GM23338 (cell line): ENCODE data around the gene NUDT16L1.

Experiments
- EZH2 ChIP-seq: fragments of 200-600 bp; sonication (generic); IDR thresholded peaks from one replicate; pipeline ENCODE4 v1.8.0; 2017; ENCODE audit warnings: antibody characterized with exemption, mild to moderate bottlenecking, low read depth; ENCODE audit not compliant: unreplicated experiment
- TF ChIP-seq, protein P1 (sequence below), 2 experiments: fragments of 200-600 bp in 1 of 2; sonication (generic) in 1 of 2; conservative IDR thresholded peaks; 2 replicates each; pipeline versions ENCODE4 v1.5.1 to v1.6.1; 2016 to 2017; ENCODE audit warnings: antibody characterized with exemption in 2 of 2, low read depth in 2 of 2, mild to moderate bottlenecking in 2 of 2, moderate library complexity in 1 of 2

GRCh38 chr16:4680673-4681470 lies 12.5 kb upstream of the NUDT16L1 start:
- TF ChIP-seq EZH2 = no peak
- TF ChIP-seq, protein P1, sequence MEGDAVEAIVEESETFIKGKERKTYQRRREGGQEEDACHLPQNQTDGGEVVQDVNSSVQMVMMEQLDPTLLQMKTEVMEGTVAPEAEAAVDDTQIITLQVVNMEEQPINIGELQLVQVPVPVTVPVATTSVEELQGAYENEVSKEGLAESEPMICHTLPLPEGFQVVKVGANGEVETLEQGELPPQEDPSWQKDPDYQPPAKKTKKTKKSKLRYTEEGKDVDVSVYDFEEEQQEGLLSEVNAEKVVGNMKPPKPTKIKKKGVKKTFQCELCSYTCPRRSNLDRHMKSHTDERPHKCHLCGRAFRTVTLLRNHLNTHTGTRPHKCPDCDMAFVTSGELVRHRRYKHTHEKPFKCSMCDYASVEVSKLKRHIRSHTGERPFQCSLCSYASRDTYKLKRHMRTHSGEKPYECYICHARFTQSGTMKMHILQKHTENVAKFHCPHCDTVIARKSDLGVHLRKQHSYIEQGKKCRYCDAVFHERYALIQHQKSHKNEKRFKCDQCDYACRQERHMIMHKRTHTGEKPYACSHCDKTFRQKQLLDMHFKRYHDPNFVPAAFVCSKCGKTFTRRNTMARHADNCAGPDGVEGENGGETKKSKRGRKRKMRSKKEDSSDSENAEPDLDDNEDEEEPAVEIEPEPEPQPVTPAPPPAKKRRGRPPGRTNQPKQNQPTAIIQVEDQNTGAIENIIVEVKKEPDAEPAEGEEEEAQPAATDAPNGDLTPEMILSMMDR (conservative IDR thresholded peaks at IDR 0.05; ENCODE audit: low read depth in 2 of 2) = no peak
